A549 (cell line): ENCODE data around the gene MAT2A. TPM values are rescaled to one million over a fixed set of nuclear protein-coding genes. Genes with fewer than 3 reads are reported as not detected.

Source experiments
- ATAC-seq, 2 experiments: fragments of 200-7000 bp in 1 of 2; fragments of >200 bp in 1 of 2; cut with Nextera tagmentation in 1 of 2; cut with Tn5 transposase in 1 of 2; 3 replicates each; pipeline versions ENCODE4 v1.8.0 to v1.9.1; 2018 to 2020; ENCODE audit warnings: mild to moderate bottlenecking in 1 of 2, moderate library complexity in 1 of 2
- CTCF ChIA-PET: fragments of 300-600 bp; sonication (Branson Sonifier 250); formaldehyde crosslinking; extraction: SDS; loops from one replicate; lab custom pipeline; 2021; ENCODE audit warnings: antibody characterized with exemption, inconsistent platforms; lab: Yijun Ruan, JAX
- POLR2A ChIA-PET: fragments of 350-600 bp; formaldehyde crosslinking; extraction: SDS; loops from one replicate; lab custom pipeline; 2021; ENCODE audit warnings: antibody characterized with exemption, inconsistent platforms; lab: Yijun Ruan, JAX
- DNase-seq, 2 experiments: peaks; one replicate each; pipeline versions ENCODE4 v3.0.0 to v3.0.0-alpha.2; 2011 to 2016; ENCODE audit warnings: low read depth in 1 of 2, low spot score in 1 of 2
- FAIRE-seq: peaks from 2 replicates; lab custom pipeline; 2011; peaks lifted over from hg19 to GRCh38; lab: Jason Lieb, UNC
- H3K27ac ChIP-seq, 2 experiments: fragments of >200 bp; sonication (Bioruptor Twin); formaldehyde crosslinking; 3 replicates each; pipeline ENCODE4 v1.5.1; 2016 to 2017
- H3K4me1 ChIP-seq: fragments of >200 bp; sonication (Bioruptor Twin); formaldehyde crosslinking; 3 replicates; pipeline ENCODE4 v1.6.1; 2016
- H3K4me2 ChIP-seq: fragments of >200 bp; sonication (Bioruptor Twin); formaldehyde crosslinking; 3 replicates; pipeline ENCODE4 v1.6.1; 2016
- H3K4me3 ChIP-seq: fragments of >200 bp; sonication (Bioruptor Twin); formaldehyde crosslinking; 3 replicates; pipeline ENCODE4 v1.5.1; 2016
- H3K9me3 ChIP-seq: fragments of >200 bp; sonication (Bioruptor Twin); formaldehyde crosslinking; 3 replicates; pipeline ENCODE4 v1.6.1; 2016
- BHLHE40 ChIP-seq: IDR thresholded peaks from 2 replicates; pipeline ENCODE4 v1.6.1; 2012; ENCODE audit warnings: low read depth, low read length, inconsistent platforms
- CEBPB ChIP-seq, 2 experiments: fragments of >200 bp in 1 of 2; sonication (Bioruptor Twin) in 1 of 2; formaldehyde crosslinking in 1 of 2; IDR thresholded peaks; 2 replicates each; pipeline ENCODE4 v1.6.1; 2012 to 2016
- CHD2 ChIP-seq: fragments of 150-350 bp; IDR thresholded peaks from 2 replicates; pipeline ENCODE4 v1.6.1; 2014; ENCODE audit warnings: low read length; ENCODE audit not compliant: partially characterized antibody
- EHF ChIP-seq: fragments of 250-450 bp; sonication (Bioruptor Pico); IDR thresholded peaks from 2 replicates; pipeline ENCODE4 v1.5.0; 2020; ENCODE audit warnings: mild to moderate bottlenecking
- ESRRA ChIP-seq: fragments of 150-350 bp; IDR thresholded peaks from 2 replicates; pipeline ENCODE4 v1.6.1; 2014; ENCODE audit warnings: mild to moderate bottlenecking, low read length, borderline replicate concordance
- FOXS1 ChIP-seq: fragments of 250-450 bp; sonication (Bioruptor Pico); IDR thresholded peaks from 2 replicates; pipeline ENCODE4 v1.5.0; 2020; ENCODE audit warnings: mild to moderate bottlenecking, moderate library complexity
- HEYL ChIP-seq: fragments of 250-450 bp; sonication (Bioruptor Pico); IDR thresholded peaks from 2 replicates; pipeline ENCODE4 v1.8.0; 2021; ENCODE audit warnings: mild to moderate bottlenecking, moderate library complexity
- HOXB13 ChIP-seq: fragments of 250-450 bp; sonication (Bioruptor Pico); IDR thresholded peaks from 2 replicates; pipeline ENCODE4 v1.5.0; 2020; ENCODE audit warnings: low read depth, mild to moderate bottlenecking, moderate library complexity
- HOXB5 ChIP-seq: fragments of 250-450 bp; sonication (Bioruptor Pico); IDR thresholded peaks from 2 replicates; pipeline ENCODE4 v1.5.0; 2020; ENCODE audit warnings: mild to moderate bottlenecking, moderate library complexity
- JUN ChIP-seq, 2 experiments: fragments of >200 bp; sonication (Bioruptor Twin); formaldehyde crosslinking; IDR thresholded peaks; 2 replicates in 1 of 2; 3 replicates in 1 of 2; pipeline ENCODE4 v1.6.1; 2016 to 2017
- KDM1A ChIP-seq: fragments of 200-600 bp; sonication (generic); IDR thresholded peaks from 2 replicates; pipeline ENCODE4 v1.6.1; 2016; ENCODE audit warnings: low read depth, mild to moderate bottlenecking
- MAZ ChIP-seq: fragments of 150-350 bp; IDR thresholded peaks from 2 replicates; pipeline ENCODE4 v1.6.1; 2014; ENCODE audit warnings: antibody characterized with exemption, low read depth, low read length, borderline replicate concordance
- NFE2L2 ChIP-seq: fragments of 150-350 bp; conservative IDR thresholded peaks from 2 replicates; pipeline ENCODE4 v1.6.1; 2014; ENCODE audit warnings: low read length
- PHF8 ChIP-seq: fragments of 200-600 bp; sonication (generic); IDR thresholded peaks from 2 replicates; pipeline ENCODE4 v1.6.1; 2016; ENCODE audit warnings: low read depth, mild to moderate bottlenecking, antibody characterized with exemption, moderate library complexity, borderline replicate concordance
- POLR2A ChIP-seq: IDR thresholded peaks from 2 replicates; pipeline ENCODE4 v1.6.1; 2012; ENCODE audit warnings: mild to moderate bottlenecking, low read length
- POLR2AphosphoS2 ChIP-seq: conservative IDR thresholded peaks from 2 replicates; pipeline ENCODE4 v1.6.1; 2012; ENCODE audit warnings: low read length, improper control_type of control experiment, inconsistent platforms
- RAD21 ChIP-seq, 2 experiments: fragments of >200 bp in 1 of 2; sonication (Bioruptor Twin) in 1 of 2; formaldehyde crosslinking in 1 of 2; IDR thresholded peaks in 1 of 2; conservative IDR thresholded peaks in 1 of 2; 2 replicates in 1 of 2; 3 replicates in 1 of 2; pipeline ENCODE4 v1.6.1; 2012 to 2018; ENCODE audit warnings: inconsistent platforms in 1 of 2
- RFX5 ChIP-seq: fragments of 450-650 bp; IDR thresholded peaks from 2 replicates; pipeline ENCODE4 v1.7.1; 2014; ENCODE audit warnings: antibody characterized with exemption, mild to moderate bottlenecking, moderate library complexity
- RNF2 ChIP-seq: fragments of 200-600 bp; sonication (generic); IDR thresholded peaks from 2 replicates; pipeline ENCODE4 v1.6.1; 2016; ENCODE audit warnings: low read depth, mild to moderate bottlenecking, antibody characterized with exemption, moderate library complexity, borderline replicate concordance
- TP53 ChIP-seq: fragments of 250-450 bp; sonication (Bioruptor Pico); IDR thresholded peaks from 2 replicates; pipeline ENCODE4 v1.5.0; 2021; ENCODE audit warnings: mild to moderate bottlenecking, moderate library complexity
- ZSCAN20 ChIP-seq: fragments of 250-450 bp; sonication (Bioruptor Pico); IDR thresholded peaks from 2 replicates; pipeline ENCODE4 v1.8.0; 2022; ENCODE audit warnings: mild to moderate bottlenecking, moderate library complexity
- WGBS: methylation state at CpG from one replicate; pipeline ENCODE4 v1.1.6; 2017; ENCODE audit errors: missing lambda C conversion rate; 5-methylcytosine and 5-hydroxymethylcytosine counted together
- polyA plus RNA-seq, 4 experiments: library from polyadenylated mRNA; depleted of rRNA in 3 of 4; stranded (reverse); fragments of >200 nt; fragmentation: RNase III in 1 of 4; extraction: RNeasy Plus Mini Kit Qiagen cat#74134 plus additional on column Dnase treatment in 1 of 4; gene quantifications; 2 replicates in 3 of 4; 3 replicates in 1 of 4; pipeline ENCODE4 v1.2.3, GENCODE V29; 2011 to 2017
- TF ChIP-seq, protein P1 (sequence below): fragments of 450-650 bp; IDR thresholded peaks from 2 replicates; pipeline ENCODE4 v1.6.1; 2014; ENCODE audit warnings: antibody characterized with exemption
- TF ChIP-seq, protein P2 (sequence below): fragments of >200 bp; sonication (Bioruptor Twin); formaldehyde crosslinking; IDR thresholded peaks from 3 replicates; pipeline ENCODE4 v1.5.1; 2016
- TF ChIP-seq, protein P3 (sequence below): fragments of 250-450 bp; sonication (Bioruptor Pico); IDR thresholded peaks from 2 replicates; pipeline ENCODE4 v1.5.0; 2021; ENCODE audit warnings: mild to moderate bottlenecking, moderate library complexity, borderline replicate concordance
- TF ChIP-seq, protein P4 (sequence below): IDR thresholded peaks from 2 replicates; pipeline ENCODE4 v1.6.1; 2012
- TF ChIP-seq, protein P5 (sequence below): fragments of >200 bp; sonication (Bioruptor Twin); formaldehyde crosslinking; IDR thresholded peaks from 3 replicates; pipeline ENCODE4 v1.6.1; 2016

The MAT2A gene
- polyA plus RNA-seq, 2 of the 4 experiments (the other 2 are of a cell fraction): 370 to 1,024 TPM

DNA sequence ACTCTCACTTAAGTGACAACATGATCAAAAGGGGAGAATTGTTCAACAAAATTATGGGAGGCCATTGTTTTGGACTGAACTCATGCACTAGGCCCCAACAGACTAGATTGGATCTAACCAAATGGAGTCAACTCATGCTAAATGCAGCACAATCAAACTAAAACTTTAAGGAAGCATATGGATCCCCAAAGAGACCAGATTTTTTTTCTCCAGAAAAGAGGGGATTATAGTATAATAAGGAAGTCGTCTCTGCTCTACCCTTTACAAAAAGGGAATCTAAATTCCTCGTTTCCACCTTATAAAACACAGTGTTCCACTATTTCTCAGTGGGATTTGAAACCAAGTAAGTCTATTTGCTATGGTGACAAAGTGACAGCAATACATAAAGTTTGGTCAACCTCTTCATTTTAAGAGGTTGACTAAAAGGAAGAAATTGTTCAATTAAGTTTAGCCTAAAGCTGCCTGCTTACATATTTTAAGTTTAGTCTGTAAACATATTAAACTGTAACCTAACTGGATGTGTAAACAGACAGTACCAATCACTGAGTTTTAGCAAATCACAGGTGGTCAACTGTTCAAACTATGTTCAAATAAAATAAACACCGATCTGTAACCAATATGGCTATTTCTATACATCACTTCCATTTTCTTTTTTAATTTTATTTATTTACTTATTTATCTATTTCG lies 40.9 kb upstream of the MAT2A start:
- WGBS: 86% methylated on average over 4 of the region's 4 CpGs
- peak overlapping the region; percentile 77 to 83 for H3K27ac ChIP-seq

DNA sequence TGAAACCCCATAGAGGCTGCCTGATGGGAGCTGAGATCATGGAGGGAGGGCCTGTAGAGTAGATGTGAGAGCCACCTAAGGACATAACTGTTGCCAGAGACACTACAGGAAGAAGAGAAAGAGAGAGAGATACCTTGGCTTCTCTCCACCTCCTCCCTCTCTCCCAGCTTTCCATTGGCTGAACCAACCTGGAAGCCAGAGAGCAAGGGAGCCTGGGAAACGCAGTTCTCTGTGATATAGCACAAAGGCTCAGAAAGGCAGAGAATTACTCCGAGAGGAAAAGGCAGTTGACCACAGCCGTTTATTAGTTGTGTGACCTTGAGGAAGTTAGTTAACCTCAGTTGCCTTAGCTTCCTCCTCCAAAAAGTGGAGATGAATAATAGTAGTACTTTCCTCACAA lies 37.7 kb upstream of the MAT2A start:
- FAIRE-seq: no peak
- 62% methylated on average over 3 of the region's 3 CpGs for WGBS

More for the DNA sequence above, 40.9 kb upstream of the MAT2A start:
- FAIRE-seq (no peak), ATAC-seq (no peak), DNase-seq (no peak)
- CTCF ChIA-PET: interaction anchor here (0.6 to 3.9 kb wide), 4 partner anchors 26 to 77 kb away, joined by 3 to 27 read pairs (median 7); no protein-coding TSS in a partner anchor
- no peak overlapping the region for H3K4me3 ChIP-seq
- peaks cover 31% of the 10 kb centered on the region for H3K4me1 ChIP-seq
- H3K9me3 ChIP-seq: no peaks in the 10 kb centered on the region
- no peak for TF ChIP-seq PHF8
- 0 out of 2 replicates have a peak, but pooled peaks have one; percentile 51 for TF ChIP-seq HEYL (CRISPR knock-in tag)
- peak; percentile 74; the same call in 1 of the 2 replicates for TF ChIP-seq ZSCAN20 (CRISPR knock-in tag)
- no peak for TF ChIP-seq POLR2AphosphoS2
- TF ChIP-seq TP53 (CRISPR knock-in tag): no peak
- TF ChIP-seq, protein P1, sequence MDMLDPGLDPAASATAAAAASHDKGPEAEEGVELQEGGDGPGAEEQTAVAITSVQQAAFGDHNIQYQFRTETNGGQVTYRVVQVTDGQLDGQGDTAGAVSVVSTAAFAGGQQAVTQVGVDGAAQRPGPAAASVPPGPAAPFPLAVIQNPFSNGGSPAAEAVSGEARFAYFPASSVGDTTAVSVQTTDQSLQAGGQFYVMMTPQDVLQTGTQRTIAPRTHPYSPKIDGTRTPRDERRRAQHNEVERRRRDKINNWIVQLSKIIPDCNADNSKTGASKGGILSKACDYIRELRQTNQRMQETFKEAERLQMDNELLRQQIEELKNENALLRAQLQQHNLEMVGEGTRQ: no peak
- TF ChIP-seq, protein P2, sequence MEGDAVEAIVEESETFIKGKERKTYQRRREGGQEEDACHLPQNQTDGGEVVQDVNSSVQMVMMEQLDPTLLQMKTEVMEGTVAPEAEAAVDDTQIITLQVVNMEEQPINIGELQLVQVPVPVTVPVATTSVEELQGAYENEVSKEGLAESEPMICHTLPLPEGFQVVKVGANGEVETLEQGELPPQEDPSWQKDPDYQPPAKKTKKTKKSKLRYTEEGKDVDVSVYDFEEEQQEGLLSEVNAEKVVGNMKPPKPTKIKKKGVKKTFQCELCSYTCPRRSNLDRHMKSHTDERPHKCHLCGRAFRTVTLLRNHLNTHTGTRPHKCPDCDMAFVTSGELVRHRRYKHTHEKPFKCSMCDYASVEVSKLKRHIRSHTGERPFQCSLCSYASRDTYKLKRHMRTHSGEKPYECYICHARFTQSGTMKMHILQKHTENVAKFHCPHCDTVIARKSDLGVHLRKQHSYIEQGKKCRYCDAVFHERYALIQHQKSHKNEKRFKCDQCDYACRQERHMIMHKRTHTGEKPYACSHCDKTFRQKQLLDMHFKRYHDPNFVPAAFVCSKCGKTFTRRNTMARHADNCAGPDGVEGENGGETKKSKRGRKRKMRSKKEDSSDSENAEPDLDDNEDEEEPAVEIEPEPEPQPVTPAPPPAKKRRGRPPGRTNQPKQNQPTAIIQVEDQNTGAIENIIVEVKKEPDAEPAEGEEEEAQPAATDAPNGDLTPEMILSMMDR: no peak
- no peak for TF ChIP-seq JUN (IDR thresholded peaks at IDR 0.05)
- no peak overlapping the region for H3K4me2 ChIP-seq
- POLR2A ChIA-PET: interaction anchor here (1.2 kb wide), 1 partner anchor 41 kb away, joined by 5 read pairs; the partner anchor contains the start of gene MAT2A

DNA sequence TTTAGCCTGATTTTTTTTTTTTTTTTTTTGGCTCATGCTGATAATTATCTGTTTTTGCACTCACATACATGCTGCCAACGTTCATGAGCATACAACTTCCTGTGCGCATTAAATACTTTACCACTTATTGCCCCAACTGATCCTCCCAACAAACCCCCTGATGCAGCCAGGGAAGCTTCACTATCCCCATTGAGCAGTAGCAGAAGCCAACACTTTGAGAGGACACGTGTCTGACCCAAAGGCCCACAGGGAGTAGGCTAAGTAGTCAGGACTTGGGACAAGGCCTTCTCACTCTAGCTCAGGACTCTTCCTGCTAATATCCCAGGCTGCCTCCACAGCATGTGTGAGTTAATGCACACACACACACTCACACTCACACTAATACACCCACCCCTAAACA lies 36.2 kb upstream of the MAT2A start:
- peak overlapping the region; percentile 50; the same call in 2 of the 3 replicates for H3K4me2 ChIP-seq
- no peak overlapping the region for H3K4me3 ChIP-seq
- H3K4me1 ChIP-seq: peaks cover 58% of the 10 kb centered on the region
- no peaks in the 10 kb centered on the region for H3K9me3 ChIP-seq
- FAIRE-seq: no peak
- no peak for DNase-seq
- ChIA-PET POLR2A (interaction anchor here (3.3 kb wide), 1 partner anchor 36 kb away, joined by 19 read pairs; the partner anchor contains the start of gene MAT2A), CTCF (interaction anchor here (1.2 to 6.0 kb wide), 5 partner anchors 12 to 82 kb away, joined by 3 to 43 read pairs (median 13); partner anchors contain the start of gene MAT2A)
- WGBS: 58% methylated on average over 3 of the region's 3 CpGs
- peak overlapping the region; percentile 61 to 83 for H3K27ac ChIP-seq
- ATAC-seq: no peak
- TF ChIP-seq BHLHE40 (no peak), NFE2L2 (no peak), RAD21 (conservative IDR thresholded peaks at IDR 0.05 in 1 of 2, IDR thresholded peaks at IDR 0.05 in 1 of 2) (no peak), CHD2 (no peak)
- TF ChIP-seq, protein P3, sequence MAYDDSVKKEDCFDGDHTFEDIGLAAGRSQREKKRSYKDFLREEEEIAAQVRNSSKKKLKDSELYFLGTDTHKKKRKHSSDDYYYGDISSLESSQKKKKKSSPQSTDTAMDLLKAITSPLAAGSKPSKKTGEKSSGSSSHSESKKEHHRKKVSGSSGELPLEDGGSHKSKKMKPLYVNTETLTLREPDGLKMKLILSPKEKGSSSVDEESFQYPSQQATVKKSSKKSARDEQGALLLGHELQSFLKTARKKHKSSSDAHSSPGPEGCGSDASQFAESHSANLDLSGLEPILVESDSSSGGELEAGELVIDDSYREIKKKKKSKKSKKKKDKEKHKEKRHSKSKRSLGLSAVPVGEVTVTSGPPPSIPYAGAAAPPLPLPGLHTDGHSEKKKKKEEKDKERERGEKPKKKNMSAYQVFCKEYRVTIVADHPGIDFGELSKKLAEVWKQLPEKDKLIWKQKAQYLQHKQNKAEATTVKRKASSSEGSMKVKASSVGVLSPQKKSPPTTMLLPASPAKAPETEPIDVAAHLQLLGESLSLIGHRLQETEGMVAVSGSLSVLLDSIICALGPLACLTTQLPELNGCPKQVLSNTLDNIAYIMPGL (CRISPR knock-in tag): no peak
- TF ChIP-seq, protein P4, sequence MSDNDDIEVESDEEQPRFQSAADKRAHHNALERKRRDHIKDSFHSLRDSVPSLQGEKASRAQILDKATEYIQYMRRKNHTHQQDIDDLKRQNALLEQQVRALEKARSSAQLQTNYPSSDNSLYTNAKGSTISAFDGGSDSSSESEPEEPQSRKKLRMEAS: no peak

More for the DNA sequence above, 37.7 kb upstream of the MAT2A start:
- TF ChIP-seq, protein P5, sequence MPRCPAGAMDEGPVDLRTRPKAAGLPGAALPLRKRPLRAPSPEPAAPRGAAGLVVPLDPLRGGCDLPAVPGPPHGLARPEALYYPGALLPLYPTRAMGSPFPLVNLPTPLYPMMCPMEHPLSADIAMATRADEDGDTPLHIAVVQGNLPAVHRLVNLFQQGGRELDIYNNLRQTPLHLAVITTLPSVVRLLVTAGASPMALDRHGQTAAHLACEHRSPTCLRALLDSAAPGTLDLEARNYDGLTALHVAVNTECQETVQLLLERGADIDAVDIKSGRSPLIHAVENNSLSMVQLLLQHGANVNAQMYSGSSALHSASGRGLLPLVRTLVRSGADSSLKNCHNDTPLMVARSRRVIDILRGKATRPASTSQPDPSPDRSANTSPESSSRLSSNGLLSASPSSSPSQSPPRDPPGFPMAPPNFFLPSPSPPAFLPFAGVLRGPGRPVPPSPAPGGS: no peak
- no peak for TF ChIP-seq RFX5
- TF ChIP-seq PHF8: no peak
- no peak for TF ChIP-seq POLR2A
- no peak for TF ChIP-seq CEBPB (IDR thresholded peaks at IDR 0.05)
- no peak for TF ChIP-seq CHD2
- no peak for TF ChIP-seq TP53 (CRISPR knock-in tag)
- TF ChIP-seq MAZ: no peak
- TF ChIP-seq BHLHE40: no peak
- TF ChIP-seq FOXS1: no peak
- TF ChIP-seq EHF (CRISPR knock-in tag): no peak
- no peak for TF ChIP-seq ESRRA
- no peak for TF ChIP-seq KDM1A
- no peak for TF ChIP-seq NFE2L2
- TF ChIP-seq HOXB13: no peak
- no peak for TF ChIP-seq RNF2
- no peak for TF ChIP-seq HOXB5 (CRISPR knock-in tag)
- DNase-seq: peak in 1 of 2 experiments; percentile 63
- H3K4me3 ChIP-seq: no peak overlapping the region
- POLR2A ChIA-PET: interaction anchor here (3.3 kb wide), 1 partner anchor 38 kb away, joined by 19 read pairs; the partner anchor contains the start of gene MAT2A
- H3K9me3 ChIP-seq: no peaks in the 10 kb centered on the region
- CTCF ChIA-PET: interaction anchor here (1.3 to 3.9 kb wide), 4 partner anchors 37 to 81 kb away, joined by 3 to 27 read pairs (median 10); partner anchors contain the start of gene MAT2A
- peaks cover 58% of the 10 kb centered on the region for H3K4me1 ChIP-seq
- ATAC-seq: peak in 1 of 2 experiments; percentile 39; a peak in 3 of 6 replicates
- H3K4me2 ChIP-seq: no peak overlapping the region
- H3K27ac ChIP-seq: peak overlapping the region; percentile 39 to 73; a peak in 5 of 6 replicates
